Kidney capillary endothelial cell (primary cell): ENCODE measurements around the gene EMX1.

Experiments used
- DNase-seq: peaks from one replicate; pipeline ENCODE4 v3.0.0-alpha.2; 2018; ENCODE audit warnings: low spot score

Gene EMX1

GRCh38 chr2:72925328-72925943, 8.1 kb downstream of the EMX1 start:
- DNase-seq = no peak

- DNase-seq = no peak
Measured at GRCh38 chr2:72926368-72926767, 9.0 kb downstream of the EMX1 start.

DNA sequence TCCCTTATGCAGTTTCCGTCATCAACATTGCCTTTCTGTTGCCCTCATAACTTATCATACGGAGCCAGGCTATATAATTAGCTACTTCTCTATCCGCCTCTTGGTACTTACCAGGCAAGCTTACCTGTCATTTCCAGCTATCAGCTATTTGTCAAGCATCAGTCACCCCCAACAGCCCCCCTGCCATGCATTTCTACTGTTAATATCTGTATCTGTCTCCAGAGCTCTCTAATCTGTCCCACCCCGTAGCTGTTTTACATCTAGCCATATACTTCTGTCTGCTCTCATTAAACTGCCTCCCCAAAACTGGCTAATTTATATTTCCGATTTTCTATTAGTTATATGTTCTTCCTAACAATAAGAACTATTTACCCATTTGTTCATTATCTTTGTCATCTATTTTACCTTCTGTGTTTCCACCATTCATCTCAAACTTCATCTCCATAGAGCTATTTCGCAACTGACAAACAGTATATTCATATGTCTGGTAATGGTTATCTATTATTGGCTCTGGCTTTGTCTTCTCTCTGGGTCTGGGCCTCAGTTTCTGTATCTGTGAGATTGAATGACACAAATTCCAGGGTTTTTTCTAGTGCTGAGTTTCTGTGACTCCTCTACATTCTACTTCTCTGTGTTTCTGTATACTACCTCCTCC, 9.6 kb downstream of the EMX1 start:
- DNase-seq = no peak

DNA sequence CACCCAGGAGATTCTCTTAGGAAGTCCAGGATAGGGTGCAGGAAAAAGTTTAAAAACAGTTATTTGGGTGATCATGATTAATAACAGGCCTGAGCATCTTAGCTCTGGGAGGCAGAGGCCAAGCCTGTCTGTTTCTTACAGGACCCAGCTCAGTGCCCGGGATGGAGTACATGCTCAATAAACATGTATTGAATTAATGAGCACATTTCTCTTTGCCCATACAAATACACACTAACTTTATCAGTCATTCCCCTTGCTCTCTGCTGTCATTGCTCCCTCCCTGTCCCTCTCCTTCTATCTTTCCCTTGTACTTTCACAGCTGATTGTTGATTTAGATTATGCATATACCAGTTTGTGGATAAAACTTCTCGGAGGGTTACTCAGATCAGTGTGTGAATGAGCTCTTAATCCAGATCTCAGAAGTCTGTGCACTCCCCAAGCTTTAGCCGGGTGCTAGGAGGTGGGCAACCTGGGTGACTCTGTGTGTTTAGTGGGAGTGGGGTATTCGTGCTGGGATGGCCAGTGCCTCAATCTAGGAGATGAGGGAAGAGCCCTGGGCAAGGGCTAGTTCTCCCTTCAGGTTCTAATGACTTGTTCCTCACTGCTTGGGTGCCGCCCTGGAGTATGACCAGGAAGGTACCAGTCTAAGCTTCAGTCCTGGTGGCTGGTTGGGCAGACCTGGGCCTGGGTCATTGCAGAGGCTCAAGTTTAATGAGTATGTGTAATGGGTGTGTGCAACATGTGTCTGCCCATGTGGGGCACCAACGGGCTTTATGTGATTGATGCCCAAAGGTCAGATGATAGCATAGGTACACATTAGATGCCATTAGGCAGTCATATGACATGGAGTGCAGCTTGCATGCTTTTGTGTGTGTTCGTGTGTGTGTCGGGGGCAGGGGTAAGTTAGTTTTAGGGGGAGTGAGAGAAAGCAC, 10.6 kb downstream of the EMX1 start:
- DNase-seq = no peak

DNA sequence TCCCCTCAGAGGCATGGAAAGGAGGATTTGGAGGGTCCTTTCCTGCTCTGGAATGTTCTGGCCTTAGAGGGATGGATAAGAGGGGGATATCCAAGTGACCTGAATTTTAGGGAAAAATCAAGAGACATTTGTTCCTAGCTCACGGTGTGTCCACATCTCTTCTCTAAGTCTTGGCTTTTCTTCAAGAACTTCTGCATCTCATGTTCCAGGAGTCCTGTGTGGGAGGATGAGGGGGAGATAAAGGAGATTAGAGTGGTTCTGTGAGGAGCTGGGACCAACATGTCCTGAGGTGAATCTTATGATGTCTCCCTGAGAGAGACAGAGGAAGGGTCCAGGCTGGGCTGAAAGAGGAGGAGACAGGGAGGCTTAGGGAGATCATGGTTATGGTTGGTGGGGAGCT, 11.7 kb downstream of the EMX1 start:
- DNase-seq = no peak

GRCh38 chr2:72931280-72931910, 14.1 kb downstream of the EMX1 start:
- DNase-seq = no peak

- DNase-seq = no peak
Measured at GRCh38 chr2:72932045-72932740, 14.9 kb downstream of the EMX1 start.

GRCh38 chr2:72932805-72933204, 15.5 kb downstream of the EMX1 start:
- no peak for DNase-seq

GRCh38 chr2:72933207-72933606, 15.9 kb downstream of the EMX1 start:
- DNase-seq = no peak

- no peak for DNase-seq
Measured at GRCh38 chr2:72933646-72934151, 16.4 kb downstream of the EMX1 start.

GRCh38 chr2:72934683-72935610, 17.6 kb downstream of the EMX1 start:
- no peak for DNase-seq

DNA sequence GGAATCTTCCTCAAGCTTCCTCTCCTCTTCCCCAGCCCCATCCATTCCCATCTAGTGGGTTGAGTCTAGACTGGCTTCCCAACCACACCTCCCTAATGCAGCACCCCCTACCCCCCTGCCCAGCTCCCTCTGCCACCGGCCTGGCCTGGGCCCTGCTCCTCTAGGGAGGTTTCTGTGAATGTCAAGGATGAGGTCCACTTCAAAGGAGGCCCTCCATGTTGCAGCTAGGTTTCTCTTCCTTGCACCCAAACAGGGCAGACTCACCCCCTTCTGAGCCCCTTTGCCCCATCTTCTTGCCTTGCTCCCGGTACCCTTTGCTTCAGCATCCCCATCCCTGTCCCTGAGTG, 18.3 kb downstream of the EMX1 start:
- DNase-seq = no peak

DNA sequence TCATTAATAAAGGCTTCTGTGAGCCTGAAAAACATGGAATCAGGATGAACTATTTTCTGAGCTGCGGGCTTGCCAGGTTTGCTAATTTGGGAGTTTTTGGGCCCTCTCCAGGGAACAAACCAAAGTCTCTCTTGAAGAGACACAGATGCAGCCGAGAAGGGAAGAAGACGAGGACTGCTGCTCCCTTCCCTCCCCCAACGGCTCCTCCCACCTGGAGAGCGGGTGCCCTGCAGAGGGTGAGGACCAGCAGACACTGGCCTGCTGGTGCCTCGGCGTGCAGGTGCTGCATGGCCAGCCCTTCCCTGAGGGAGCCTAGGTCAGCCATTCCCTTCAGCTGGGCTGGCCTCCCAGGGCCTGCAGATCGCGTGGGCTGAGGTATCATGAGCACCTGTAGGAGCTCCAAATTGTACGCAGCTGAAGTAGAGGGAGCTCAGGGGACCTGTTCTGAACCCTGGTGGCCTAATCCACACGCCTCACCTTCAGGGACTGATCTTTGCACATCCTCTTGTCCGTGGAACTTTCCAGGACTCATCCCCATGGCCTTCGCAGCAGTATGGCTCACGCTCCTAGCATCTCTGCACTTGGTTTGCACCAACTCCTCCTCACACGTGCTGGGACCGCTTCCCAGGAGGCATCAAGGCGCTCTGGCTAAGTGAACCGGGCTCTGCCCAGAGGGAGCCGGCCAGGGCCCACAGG, 19.5 kb downstream of the EMX1 start:
- no peak for DNase-seq

GRCh38 chr2:72937356-72937669, 20.0 kb downstream of the EMX1 start:
- no peak for DNase-seq

DNA sequence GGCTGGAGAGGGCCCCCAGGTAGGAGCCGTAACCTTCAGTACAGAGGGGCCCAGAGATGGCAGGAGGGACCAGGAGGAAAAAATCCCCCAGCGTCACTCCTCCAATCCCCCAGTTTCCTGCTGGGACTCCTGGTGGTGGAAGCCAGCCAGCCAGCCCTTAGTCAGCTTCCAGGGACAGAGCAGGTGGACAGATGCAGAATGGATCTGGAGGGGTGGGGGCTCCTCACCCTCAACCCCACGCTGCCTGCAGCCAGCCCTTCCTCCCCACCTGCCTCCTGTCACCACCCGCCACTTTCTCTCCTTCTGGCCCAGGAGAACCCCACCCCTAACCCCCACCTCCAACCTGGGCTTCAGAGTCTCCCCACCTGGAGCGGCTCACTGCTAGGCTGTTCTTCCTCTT, 21.1 kb downstream of the EMX1 start:
- DNase-seq = no peak

DNA sequence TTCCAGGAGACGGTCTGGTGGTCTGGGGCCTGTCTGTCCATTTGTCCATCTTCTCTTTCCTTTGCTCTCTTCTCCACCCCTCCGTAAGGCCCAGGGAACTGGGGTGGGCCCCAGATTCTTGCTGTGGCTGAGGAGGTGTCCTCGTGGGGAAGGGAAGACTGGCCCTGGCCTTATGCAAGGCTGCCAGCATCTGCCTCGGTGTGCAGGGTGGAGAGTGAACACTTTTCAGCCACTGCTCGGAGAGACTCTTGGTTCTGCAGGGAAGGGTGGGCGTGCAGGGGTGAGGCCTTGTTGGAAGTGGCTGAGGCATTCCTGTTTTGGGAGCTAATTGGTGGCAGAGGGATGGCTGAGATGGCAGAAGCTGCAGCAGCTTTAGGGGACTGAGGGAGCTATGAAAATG, 23.0 kb downstream of the EMX1 start:
- DNase-seq = no peak

DNA sequence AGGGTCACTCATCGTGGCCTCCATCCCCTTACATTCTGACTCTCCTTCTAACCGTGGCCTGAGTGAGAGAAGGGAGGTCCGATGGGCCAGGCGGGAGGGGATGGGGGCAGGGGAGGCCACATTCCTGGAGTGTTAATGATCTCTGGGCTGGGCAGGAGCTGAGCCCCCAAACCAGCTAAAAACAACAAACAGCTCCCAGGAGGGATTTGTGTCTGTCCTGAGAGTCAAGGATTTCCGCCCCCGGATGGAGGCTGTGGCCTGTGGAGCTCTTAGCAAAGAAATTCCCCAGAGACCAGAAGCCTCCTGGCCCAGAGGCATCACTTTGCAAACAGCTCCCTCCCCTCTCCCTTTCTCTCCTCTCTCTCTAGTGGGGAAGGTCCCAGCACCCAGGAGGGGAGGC, 23.5 kb downstream of the EMX1 start:
- no peak for DNase-seq

DNA sequence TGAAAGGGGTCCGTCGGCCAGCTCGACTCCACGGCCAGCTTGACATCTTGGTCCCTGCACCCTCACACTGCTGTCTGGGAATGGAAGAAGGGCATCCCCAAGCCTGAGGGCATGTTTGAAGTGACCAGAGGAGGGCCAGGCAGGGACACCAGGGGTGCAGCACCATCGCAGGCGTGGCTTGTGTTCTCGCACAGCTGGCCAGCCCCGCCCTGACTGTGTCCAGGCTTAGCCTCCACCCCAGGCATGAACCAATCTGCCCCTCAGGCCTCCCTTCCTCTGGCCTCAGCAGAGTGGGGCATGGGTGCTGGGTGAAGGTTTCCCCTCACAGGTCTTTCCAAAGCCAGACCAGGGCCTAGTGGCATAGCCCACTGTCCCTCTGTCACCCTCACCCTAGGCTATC, 25.0 kb downstream of the EMX1 start:
- no peak for DNase-seq

DNA sequence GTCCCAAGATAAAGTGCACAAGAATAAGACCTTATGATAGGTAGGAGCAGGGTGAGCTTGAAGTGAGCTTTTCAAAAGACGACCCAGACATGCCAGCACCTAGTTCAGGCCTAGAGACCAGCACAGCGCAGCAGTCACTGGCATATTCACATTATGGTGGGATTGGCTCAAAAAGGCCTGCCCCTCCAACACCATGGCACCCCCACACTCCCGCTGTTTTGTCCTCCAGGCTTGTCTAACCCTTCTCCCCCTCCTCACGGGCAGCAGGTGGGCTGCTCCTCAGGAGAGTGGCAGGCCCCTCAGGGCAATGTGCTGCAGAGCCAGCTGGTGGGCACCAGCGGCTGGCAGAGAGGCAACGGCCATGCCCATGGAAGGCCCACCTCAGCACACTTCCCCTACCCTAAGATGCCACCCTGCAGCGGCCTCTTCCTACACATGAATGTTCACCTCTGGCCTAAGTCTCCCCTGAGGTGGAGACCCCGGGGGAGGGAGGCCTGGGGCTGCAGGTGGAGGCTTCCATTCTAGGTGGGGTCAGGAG, 25.6 kb downstream of the EMX1 start:
- DNase-seq = no peak
